ENCODE results near the gene KIF13A.
"Not testable (repeated sequence)": the region's sequence is repeated elsewhere in the genome, so short reads cannot be mapped to it uniquely, and the experiment has no call there.

Gene KIF13A

DNA sequence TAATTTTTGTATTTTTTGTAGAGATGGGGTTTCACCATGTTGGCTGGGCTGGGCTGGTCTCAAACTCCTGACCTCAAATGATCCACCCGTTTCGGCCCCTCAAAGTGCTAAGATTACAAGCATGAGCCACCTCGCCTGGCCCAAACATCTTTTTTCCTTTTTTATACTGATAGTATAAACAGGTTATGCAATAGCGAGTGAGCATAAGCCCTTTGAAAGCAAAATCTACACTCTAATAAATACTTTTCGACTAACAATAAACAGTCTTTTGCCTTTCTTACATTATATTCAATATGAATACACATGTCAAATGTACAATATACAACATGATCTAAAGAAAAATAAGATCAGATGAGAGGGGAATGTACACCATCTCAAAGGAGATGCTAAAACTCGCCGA, 38.7 kb downstream of the KIF13A start:
- no peak for DNase-seq (ENCODE audit: low spot score)
- Mint-ChIP-seq H3K27me3 (ENCODE audit: low read depth) (peaks cover 11% of the 10 kb centered on the region), H3K9me3 (no peaks in the 10 kb centered on the region), H3K4me1 (ENCODE audit: low read depth) (no peaks in the 10 kb centered on the region), H3K36me3 (ENCODE audit: low read depth) (no peaks in the 10 kb centered on the region), H3K27ac (no peak overlapping the region), H3K4me3 (no peak overlapping the region)

DNA sequence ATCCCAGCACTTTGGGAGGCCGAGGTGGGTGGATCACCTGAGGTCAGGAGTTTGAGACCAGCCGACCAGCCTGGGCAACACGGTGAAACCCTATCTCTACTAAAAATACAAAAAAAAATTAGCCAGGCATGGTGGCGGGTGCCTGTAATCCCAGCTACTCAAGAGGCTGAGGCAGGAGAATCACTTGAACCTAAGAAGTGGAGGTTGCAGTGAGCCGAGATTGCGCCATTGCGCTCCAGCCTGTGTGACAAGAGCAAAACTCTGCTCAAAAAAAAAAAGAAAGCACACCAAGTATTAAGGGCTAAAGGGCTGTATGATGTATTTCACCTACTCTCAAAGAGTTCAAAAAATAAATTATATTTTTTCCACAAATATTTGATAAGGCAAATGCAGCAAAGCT, 39.9 kb downstream of the KIF13A start:
- H3K36me3 Mint-ChIP-seq (ENCODE audit: low read depth); H3K27ac Mint-ChIP-seq; H3K4me3 Mint-ChIP-seq; DNase-seq (ENCODE audit: low spot score); H3K9me3 Mint-ChIP-seq; H3K4me1 Mint-ChIP-seq (ENCODE audit: low read depth): not testable (repeated sequence)
- H3K27me3 Mint-ChIP-seq (ENCODE audit: low read depth) = peaks cover 11% of the 10 kb centered on the region

DNA sequence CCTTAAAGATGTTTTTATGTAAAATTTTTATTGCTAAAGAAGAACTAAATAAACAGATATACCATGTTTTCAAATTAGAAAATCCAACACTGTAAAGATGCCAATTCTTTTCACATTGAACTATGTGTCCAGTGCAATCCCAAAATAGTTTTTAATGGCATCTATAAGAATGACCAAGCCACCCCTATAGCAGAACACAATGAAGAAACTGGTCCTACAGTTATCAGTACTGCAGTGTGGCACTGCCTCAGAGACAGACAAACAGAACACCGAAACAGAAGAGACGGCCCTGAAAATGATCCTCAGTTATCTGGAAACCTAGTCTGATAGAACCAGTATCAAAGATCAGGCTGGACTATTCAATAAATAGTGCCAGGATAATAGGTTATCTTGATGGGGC, 41.9 kb downstream of the KIF13A start:
- H3K27ac Mint-ChIP-seq = no peak overlapping the region
- no peak for DNase-seq (ENCODE audit: low spot score)
- H3K9me3 Mint-ChIP-seq = no peaks in the 10 kb centered on the region
- no peak overlapping the region for H3K4me3 Mint-ChIP-seq
- no peaks in the 10 kb centered on the region for H3K4me1 Mint-ChIP-seq (ENCODE audit: low read depth)
- no peaks in the 10 kb centered on the region for H3K36me3 Mint-ChIP-seq (ENCODE audit: low read depth)
- H3K27me3 Mint-ChIP-seq (ENCODE audit: low read depth) = peaks cover 12% of the 10 kb centered on the region

DNA sequence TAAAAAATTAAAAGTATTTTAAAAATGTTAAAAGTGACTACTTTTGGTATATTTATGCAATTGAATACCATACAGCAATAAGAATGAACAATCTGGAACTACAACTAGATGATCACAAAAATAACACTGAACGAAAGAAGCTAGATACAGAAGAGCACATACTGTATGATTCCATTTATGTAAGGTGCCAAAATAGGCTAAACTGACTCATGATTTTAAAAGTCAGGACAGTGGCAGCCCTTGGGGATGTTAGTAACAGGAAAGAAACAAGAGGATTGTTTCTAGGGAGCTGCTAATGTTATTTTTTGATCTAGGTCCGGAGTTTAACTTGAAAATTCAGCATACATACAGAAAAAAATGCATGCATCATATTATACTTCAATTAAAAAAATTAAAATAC, 42.3 kb downstream of the KIF13A start:
- DNase-seq (ENCODE audit: low spot score) = no peak
- no peaks in the 10 kb centered on the region for H3K36me3 Mint-ChIP-seq (ENCODE audit: low read depth)
- no peaks in the 10 kb centered on the region for H3K9me3 Mint-ChIP-seq
- H3K27me3 Mint-ChIP-seq (ENCODE audit: low read depth) = peaks cover 12% of the 10 kb centered on the region
- H3K27ac Mint-ChIP-seq = no peak overlapping the region
- H3K4me3 Mint-ChIP-seq = no peak overlapping the region
- no peaks in the 10 kb centered on the region for H3K4me1 Mint-ChIP-seq (ENCODE audit: low read depth)

DNA sequence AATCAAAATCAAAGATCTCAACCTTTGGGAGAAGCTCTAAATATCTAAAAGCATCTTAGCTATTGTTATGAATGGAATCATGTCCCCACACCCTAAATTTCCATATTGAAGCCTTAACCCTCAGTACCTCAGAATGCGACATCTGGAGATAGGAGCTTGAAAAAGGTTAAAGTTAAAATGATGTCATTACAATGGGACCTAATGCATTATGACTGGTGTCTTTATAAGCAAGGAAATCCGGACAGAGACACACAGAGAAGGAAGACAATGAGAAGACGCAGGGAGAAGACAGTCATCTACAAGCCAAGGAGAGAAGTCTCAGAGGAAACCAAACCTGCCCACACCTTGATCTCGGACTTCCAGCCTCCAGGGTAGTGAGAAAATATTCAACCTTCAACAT, 46.1 kb downstream of the KIF13A start:
- DNase-seq (ENCODE audit: low spot score) = no peak
- H3K27ac Mint-ChIP-seq = no peak overlapping the region
- no peak overlapping the region for H3K4me3 Mint-ChIP-seq
- H3K9me3 Mint-ChIP-seq = no peaks in the 10 kb centered on the region
- peaks cover 9% of the 10 kb centered on the region for H3K27me3 Mint-ChIP-seq (ENCODE audit: low read depth)
- no peaks in the 10 kb centered on the region for H3K36me3 Mint-ChIP-seq (ENCODE audit: low read depth)
- H3K4me1 Mint-ChIP-seq (ENCODE audit: low read depth) = no peaks in the 10 kb centered on the region

DNA sequence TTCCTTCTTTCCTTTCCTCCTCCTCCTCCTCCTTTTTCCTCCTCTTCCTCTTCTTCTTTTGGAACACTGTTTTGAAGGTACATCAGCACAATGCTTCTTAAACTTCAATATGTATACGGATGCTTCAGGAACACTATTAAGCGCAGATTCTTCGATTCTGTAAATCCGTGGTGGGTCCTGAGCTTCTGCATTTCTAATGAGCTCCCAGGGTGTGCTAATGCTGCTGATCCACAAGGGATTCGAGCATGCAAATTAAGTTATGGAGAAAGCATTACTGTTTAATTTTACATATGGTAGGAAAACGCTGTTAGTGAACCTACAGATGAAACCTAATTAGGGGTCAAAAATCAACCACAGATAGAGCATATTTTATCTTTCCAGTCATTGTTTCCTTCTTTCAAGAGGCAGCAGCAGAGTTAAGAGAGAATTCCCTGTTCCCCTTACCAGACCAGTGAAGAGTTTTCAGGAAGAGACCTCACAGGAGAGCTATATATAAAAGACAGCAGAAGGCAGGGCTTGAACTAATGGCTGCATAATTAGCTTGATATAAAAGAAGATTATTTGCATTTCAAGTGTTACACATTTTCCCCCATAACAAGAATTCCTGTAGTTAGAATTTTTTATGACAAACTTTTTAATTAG, 47.2 kb downstream of the KIF13A start:
- Mint-ChIP-seq H3K4me3 (no peak overlapping the region), H3K27ac (no peak overlapping the region), H3K27me3 (ENCODE audit: low read depth) (peaks cover 9% of the 10 kb centered on the region)

DNA sequence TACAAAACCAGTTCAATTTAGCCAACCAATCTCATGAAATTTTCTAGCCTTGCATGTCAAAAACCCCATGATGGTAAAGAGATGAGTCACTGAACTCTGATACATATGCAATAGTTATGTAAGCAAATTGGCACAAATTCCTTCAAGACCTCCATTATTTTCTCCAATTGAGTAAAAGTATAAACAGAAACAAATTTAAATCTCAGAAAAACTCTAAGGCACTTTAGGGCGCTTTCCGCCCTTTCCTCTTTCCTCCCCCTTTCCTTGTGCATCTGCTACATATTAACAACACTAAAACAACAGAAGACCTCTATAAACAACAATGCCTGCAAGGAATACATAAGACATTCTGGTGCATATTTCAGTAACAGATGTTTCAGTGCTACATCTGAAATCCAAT, 48.5 kb downstream of the KIF13A start:
- Mint-ChIP-seq H3K36me3 (ENCODE audit: low read depth) (no peaks in the 10 kb centered on the region), H3K27ac (no peak overlapping the region), H3K27me3 (ENCODE audit: low read depth) (peaks cover 9% of the 10 kb centered on the region), H3K4me3 (no peak overlapping the region), H3K9me3 (no peaks in the 10 kb centered on the region), H3K4me1 (ENCODE audit: low read depth) (no peaks in the 10 kb centered on the region)
- no peak for DNase-seq (ENCODE audit: low spot score)

More for the DNA sequence above, 47.2 kb downstream of the KIF13A start:
- Mint-ChIP-seq H3K4me1 (ENCODE audit: low read depth) (no peaks in the 10 kb centered on the region), H3K9me3 (no peaks in the 10 kb centered on the region), H3K36me3 (ENCODE audit: low read depth) (no peaks in the 10 kb centered on the region)
- DNase-seq (ENCODE audit: low spot score) = no peak

DNA sequence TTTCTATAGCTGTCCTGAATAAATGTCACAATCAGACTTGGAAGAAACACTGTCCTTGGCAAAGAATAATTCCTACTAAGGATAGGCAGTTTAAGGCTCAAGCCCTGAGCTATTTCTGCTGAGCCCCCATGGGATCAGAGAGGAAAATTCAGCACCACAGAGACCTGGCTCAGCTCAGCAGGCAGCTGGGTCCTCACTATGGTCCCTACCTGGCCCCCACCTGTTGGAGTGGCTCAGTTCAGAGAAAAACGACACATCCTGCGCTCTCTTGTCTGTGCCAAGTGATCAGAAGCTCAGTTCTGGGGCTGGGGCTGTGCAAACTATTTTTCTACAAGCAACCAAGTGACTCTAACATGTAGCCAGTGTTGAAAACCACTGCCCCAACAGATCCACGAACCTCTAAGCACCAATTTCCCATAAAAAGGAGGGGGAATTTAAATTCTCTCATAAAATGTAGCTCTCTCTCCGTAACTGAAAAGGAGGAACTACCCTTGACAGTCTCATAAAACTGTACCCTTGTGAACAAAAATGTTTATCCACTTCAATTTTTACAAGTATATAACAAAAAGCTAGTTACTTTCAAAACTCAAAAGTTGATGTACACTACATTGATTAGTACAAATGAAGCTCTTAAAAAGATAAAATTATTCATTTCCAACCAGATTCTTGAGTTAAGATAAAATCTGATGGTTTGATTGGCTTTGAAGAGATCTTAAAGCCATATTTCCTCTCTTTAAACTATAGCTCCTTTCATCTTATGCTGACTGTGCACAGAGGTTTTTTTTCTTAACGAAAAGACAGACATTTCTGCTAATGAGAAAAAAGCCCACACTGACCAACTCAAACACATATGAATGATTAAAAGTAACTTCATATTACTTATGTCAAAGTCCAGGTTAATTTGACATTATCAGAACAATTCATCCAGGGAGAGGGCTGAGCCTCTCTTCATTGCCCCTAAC, 52.0 kb downstream of the KIF13A start:
- H3K4me1 Mint-ChIP-seq (ENCODE audit: low read depth) = no peaks in the 10 kb centered on the region
- peaks cover 6% of the 10 kb centered on the region for H3K27me3 Mint-ChIP-seq (ENCODE audit: low read depth)
- no peak overlapping the region for H3K4me3 Mint-ChIP-seq
- no peak overlapping the region for H3K27ac Mint-ChIP-seq
- H3K9me3 Mint-ChIP-seq = no peaks in the 10 kb centered on the region
- no peaks in the 10 kb centered on the region for H3K36me3 Mint-ChIP-seq (ENCODE audit: low read depth)
- no peak for DNase-seq (ENCODE audit: low spot score)

DNA sequence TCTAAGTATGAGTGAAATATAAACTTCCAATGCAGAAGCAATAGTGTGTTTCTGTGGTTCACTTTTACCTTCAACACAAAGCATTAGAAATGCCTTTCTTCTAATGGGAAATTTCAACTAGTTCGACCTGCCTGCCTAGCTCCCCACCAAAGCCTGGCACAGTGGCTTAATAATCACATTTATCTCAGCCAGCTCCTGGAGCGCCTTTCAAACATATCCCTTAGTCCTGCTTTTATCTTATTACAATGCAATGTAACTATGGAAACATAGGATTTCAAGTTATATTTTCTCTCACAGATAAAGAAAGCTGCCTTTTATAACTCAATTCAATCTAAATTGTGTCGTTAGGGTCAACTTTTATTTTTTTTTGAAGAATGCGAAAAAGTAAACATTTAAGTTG, 53.7 kb downstream of the KIF13A start:
- H3K36me3 Mint-ChIP-seq (ENCODE audit: low read depth) = no peaks in the 10 kb centered on the region

DNA sequence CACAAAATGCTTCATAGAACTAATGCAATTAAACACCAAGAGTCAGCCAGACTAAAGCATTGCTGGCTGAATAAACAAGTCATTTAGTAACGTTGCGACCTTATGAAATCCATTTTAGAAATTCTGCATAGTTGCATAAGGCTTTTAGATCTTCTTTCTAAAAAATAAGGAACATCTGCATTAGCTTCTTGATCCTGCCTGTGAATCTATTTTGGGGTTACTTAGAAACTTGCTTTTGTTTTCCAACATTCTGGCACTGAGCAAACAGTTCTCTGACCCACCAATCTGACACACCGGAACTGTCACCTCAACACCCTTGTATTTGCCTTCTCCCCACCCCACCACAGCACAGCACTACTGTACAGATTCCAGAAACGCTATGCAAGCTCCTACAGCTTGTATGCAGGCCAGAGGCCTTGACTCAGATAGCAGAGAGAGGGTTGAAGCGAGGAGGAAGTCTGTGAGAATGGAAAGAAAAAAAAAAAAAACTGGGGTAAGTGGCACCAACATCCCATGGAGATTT, 55.0 kb downstream of the KIF13A start:
- no peak for DNase-seq (ENCODE audit: low spot score)
- Mint-ChIP-seq H3K27me3 (ENCODE audit: low read depth) (peaks cover 4% of the 10 kb centered on the region), H3K4me1 (ENCODE audit: low read depth) (no peaks in the 10 kb centered on the region), H3K36me3 (ENCODE audit: low read depth) (no peaks in the 10 kb centered on the region), H3K27ac (no peak overlapping the region), H3K9me3 (no peaks in the 10 kb centered on the region), H3K4me3 (no peak overlapping the region)

More for the DNA sequence above, 53.7 kb downstream of the KIF13A start:
- no peak overlapping the region for H3K27ac Mint-ChIP-seq
- H3K27me3 Mint-ChIP-seq (ENCODE audit: low read depth) = peaks cover 4% of the 10 kb centered on the region
- H3K4me1 Mint-ChIP-seq (ENCODE audit: low read depth) = no peaks in the 10 kb centered on the region
- no peak for DNase-seq (ENCODE audit: low spot score)
- no peaks in the 10 kb centered on the region for H3K9me3 Mint-ChIP-seq
- H3K4me3 Mint-ChIP-seq = no peak overlapping the region

DNA sequence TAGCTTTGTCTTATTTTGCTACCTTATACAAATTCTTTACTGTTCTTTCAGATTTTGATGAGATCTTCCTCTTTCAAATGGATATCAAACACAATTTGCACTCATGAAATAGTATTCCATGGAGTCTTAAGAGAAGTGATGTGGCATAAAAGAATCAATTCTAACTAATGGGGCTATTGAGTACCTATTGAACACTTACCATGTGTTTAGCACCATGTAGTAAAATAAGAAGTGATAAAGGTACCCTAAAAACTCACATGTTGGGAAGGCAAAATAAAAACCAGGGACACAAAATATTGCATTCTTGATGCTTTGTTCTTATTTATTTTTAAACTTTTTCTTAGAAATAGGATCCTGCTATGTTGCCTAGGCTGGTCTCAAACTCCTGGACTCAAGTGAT, 56.2 kb downstream of the KIF13A start:
- Mint-ChIP-seq H3K27me3 (ENCODE audit: low read depth) (peaks cover 7% of the 10 kb centered on the region), H3K4me1 (ENCODE audit: low read depth) (no peaks in the 10 kb centered on the region), H3K9me3 (no peaks in the 10 kb centered on the region), H3K36me3 (ENCODE audit: low read depth) (no peaks in the 10 kb centered on the region), H3K4me3 (no peak overlapping the region), H3K27ac (no peak overlapping the region)
- no peak for DNase-seq (ENCODE audit: low spot score)

DNA sequence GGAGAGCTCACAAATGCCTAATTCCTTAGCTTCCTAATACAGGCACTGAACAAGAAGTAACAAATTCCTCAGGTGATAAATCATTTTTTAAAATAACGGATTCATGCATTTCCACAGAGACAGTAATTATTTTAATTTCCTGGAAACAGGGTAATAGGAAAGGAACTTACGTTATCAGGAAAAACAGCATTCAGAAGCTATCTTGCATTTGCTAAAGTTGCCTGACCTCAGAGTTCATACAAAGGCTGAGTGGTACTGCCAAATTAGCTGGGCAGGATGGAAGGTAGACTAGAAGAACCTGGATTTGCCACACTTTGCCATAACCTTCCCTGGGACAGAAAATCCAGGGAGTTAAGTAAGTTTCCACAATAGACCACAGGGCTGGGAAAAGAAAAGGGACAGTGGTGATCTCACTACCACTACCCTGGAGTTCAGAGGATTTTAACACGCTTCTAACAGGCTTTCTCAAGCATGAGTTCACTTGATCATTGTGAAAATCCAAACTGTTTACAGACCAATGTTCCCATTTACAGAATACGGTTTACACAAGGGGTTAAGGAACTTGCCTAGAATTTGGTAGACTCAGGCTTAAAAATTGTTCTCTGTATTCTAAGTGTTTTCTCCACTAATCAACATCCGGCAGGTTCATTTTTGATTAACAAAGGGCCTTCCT, 57.0 kb downstream of the KIF13A start:
- Mint-ChIP-seq H3K27ac (no peak overlapping the region), H3K36me3 (ENCODE audit: low read depth) (no peaks in the 10 kb centered on the region), H3K4me1 (ENCODE audit: low read depth) (no peaks in the 10 kb centered on the region), H3K9me3 (no peaks in the 10 kb centered on the region), H3K4me3 (no peak overlapping the region), H3K27me3 (ENCODE audit: low read depth) (peaks cover 7% of the 10 kb centered on the region)
- no peak for DNase-seq (ENCODE audit: low spot score)

DNA sequence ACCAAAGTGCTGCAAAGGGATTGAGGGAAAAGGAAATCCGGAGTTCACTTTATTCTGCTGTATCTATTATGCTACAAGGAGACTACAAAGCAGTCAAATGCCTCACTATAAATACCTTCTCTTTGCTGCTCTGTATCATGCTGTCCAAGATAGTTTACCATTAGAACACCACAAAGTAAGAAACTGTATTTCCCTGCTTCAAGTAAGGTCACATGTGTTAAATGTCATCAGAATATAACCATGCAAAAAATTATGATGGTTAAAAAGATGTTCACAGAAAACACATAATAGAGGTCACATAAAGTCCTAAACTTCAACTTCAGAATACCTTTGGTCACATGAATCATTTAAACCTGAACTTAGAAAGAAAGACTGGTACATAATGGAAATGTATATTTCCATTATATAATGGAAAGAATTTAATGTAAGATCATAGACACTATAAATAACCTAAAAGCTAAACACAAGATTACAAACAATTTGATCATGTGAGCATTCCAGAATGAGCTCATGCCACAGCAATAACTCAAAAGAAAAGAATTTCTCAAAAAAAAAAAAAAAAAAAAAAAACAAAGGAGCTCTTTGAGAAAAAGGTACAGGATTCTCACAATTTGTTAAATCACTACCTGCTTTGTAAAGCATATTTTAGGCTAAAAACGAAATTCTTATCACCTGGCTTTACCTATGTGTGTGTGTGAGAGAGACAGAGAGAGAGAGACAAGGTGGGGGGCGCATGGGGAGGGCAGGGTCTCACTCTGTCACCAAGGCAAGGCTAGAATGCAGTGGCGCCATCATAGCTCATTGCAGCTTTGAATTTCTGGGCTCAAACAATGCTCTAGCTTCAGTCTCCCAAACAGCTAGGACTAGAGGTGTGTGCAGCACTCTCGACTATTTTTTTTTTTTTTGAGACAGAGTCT, 58.7 kb downstream of the KIF13A start:
- no peak for DNase-seq (ENCODE audit: low spot score)
- no peak overlapping the region for H3K27ac Mint-ChIP-seq
- H3K9me3 Mint-ChIP-seq = no peaks in the 10 kb centered on the region
- H3K4me3 Mint-ChIP-seq = no peak overlapping the region
- H3K4me1 Mint-ChIP-seq (ENCODE audit: low read depth) = no peaks in the 10 kb centered on the region
- peaks cover 15% of the 10 kb centered on the region for H3K27me3 Mint-ChIP-seq (ENCODE audit: low read depth)
- H3K36me3 Mint-ChIP-seq (ENCODE audit: low read depth) = no peaks in the 10 kb centered on the region
